GM12878 (cell line): Measurements from ENCODE around the gene COL5A1.

Source experiments
- CBX3 ChIP-seq: fragments of 200-600 bp; sonication (generic); IDR thresholded peaks from 2 replicates; pipeline ENCODE4 v1.6.1; 2016; ENCODE audit warnings: low read depth, borderline replicate concordance
- CHD1 ChIP-seq: IDR thresholded peaks from 2 replicates; pipeline ENCODE4 v1.6.1; 2012; ENCODE audit warnings: low read depth, low read length, improper control_type of control experiment
- FOXM1 ChIP-seq: IDR thresholded peaks from 2 replicates; pipeline ENCODE4 v1.6.1; 2012; ENCODE audit warnings: low read depth, mild to moderate bottlenecking, inconsistent platforms, low read length, moderate library complexity
- JUNB ChIP-seq: IDR thresholded peaks from 2 replicates; pipeline ENCODE4 v1.6.1; 2016; ENCODE audit warnings: antibody characterized with exemption, mild to moderate bottlenecking
- POLR2AphosphoS5 ChIP-seq: IDR thresholded peaks from 2 replicates; pipeline ENCODE4 v1.6.1; 2011; ENCODE audit warnings: mild to moderate bottlenecking, low read length, inconsistent platforms

DNA sequence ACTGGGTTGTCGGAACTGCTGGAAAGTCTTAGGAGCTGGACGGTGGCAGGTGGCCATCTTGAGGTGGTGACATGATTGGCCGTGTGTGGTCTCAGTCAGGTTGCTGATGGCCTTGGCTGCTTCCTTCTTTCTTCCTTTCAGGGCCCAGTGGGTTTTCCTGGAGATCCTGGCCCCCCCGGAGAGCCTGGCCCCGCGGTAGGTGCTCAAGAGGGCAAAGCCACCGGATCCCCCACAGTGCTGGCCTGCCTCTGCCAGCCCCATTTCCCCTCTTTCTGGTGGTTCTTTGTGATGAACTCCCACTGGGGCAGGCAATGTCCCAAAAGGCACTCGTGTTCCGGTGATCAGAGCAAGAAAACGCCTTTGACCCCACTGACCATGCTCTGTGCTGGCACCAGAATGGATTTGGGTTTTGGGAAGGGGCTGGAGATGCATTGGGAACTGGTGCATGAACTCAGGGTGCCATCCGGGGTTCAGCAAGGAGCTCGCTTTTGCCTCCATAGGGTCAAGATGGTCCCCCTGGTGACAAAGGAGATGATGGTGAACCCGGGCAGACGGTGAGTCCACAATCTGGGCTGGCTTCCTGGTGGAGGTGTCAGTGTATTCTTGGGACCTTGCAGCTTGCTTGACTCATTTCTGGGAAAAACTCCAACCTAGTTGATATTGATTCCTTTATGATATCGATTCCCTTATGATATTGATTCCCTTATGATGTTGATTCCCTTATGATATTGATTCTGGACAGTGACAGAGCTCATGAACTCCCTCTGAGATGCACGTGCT, 174.0 kb downstream of the COL5A1 start:
- TF ChIP-seq POLR2AphosphoS5: no peak
- TF ChIP-seq CHD1: no peak
- TF ChIP-seq CBX3: no peak
- no peak for TF ChIP-seq JUNB
- TF ChIP-seq FOXM1: no peak
